ENCODE data around the gene HABP2.

The HABP2 gene

GRCh38 chr10:113523628-113524027, 29.2 kb upstream of the HABP2 start:
- Histone ChIP-seq H3K27me3 (no peaks in the 10 kb centered on the region), H3K9ac (no peak overlapping the region), H3K4me1 (peaks cover 0 to 12% (median 10%) of the 10 kb centered on the region in 10 experiments; a peak in 13 of 20 replicates), H3K4me3 (no peak overlapping the region), H3K27ac (no peak overlapping the region), H3K4me2 (no peak overlapping the region), H3K9me3 (replicated peaks in 1 of 11) (no peaks in the 10 kb centered on the region), H4K20me1 (no peaks in the 10 kb centered on the region; a peak in 1 of 22 replicates), H3K36me3 (no peaks in the 10 kb centered on the region)
- TF ChIP-seq Cebpa-rat (IDR thresholded peaks at IDR 0.05): no peak

GRCh38 chr10:113524120-113524519, 28.7 kb upstream of the HABP2 start:
- H3K27me3 ChIP-seq: no peaks in the 10 kb centered on the region
- no peak for TF ChIP-seq Cebpa-rat (IDR thresholded peaks at IDR 0.05)
- H3K4me3 ChIP-seq: no peak overlapping the region

GRCh38 chr10:113524539-113525490, 28.0 kb upstream of the HABP2 start:
- no peak overlapping the region for H3K4me2 ChIP-seq
- H3K27me3 ChIP-seq: no peaks in the 10 kb centered on the region
- peaks cover 0 to 11% (median 4%) of the 10 kb centered on the region in 10 experiments; a peak in 13 of 20 replicates for H3K4me1 ChIP-seq
- H3K9me3 ChIP-seq (replicated peaks in 1 of 11): no peaks in the 10 kb centered on the region
- H3K27ac ChIP-seq: no peak overlapping the region
- H3K4me3 ChIP-seq: no peak overlapping the region
- TF ChIP-seq Cebpa-rat (IDR thresholded peaks at IDR 0.05): no peak
- no peaks in the 10 kb centered on the region for H3K36me3 ChIP-seq
- no peaks in the 10 kb centered on the region for H4K20me1 ChIP-seq
- H3K9ac ChIP-seq: no peak overlapping the region

More at GRCh38 chr10:113524120-113524519, 28.7 kb upstream of the HABP2 start:
- no peaks in the 10 kb centered on the region for H4K20me1 ChIP-seq
- no peak overlapping the region for H3K9ac ChIP-seq
- no peak overlapping the region for H3K4me2 ChIP-seq
- H3K9me3 ChIP-seq (replicated peaks in 1 of 11): no peaks in the 10 kb centered on the region
- peaks cover 0 to 12% (median 10%) of the 10 kb centered on the region in 10 experiments; a peak in 13 of 20 replicates for H3K4me1 ChIP-seq
- no peak overlapping the region for H3K27ac ChIP-seq
- H3K36me3 ChIP-seq: no peaks in the 10 kb centered on the region

- H4K20me1 ChIP-seq: no peaks in the 10 kb centered on the region
- no peaks in the 10 kb centered on the region for H3K36me3 ChIP-seq
- H3K4me3 ChIP-seq: no peak overlapping the region
- no peaks in the 10 kb centered on the region for H3K9me3 ChIP-seq (replicated peaks in 1 of 11)
- H3K27me3 ChIP-seq: no peaks in the 10 kb centered on the region
- H3K9ac ChIP-seq: no peak overlapping the region
- no peak for TF ChIP-seq Cebpa-rat (IDR thresholded peaks at IDR 0.05)
- H3K27ac ChIP-seq: no peak overlapping the region
- peaks cover 0 to 6% (median 0%) of the 10 kb centered on the region in 10 experiments; a peak in 3 of 20 replicates for H3K4me1 ChIP-seq
- no peak overlapping the region for H3K4me2 ChIP-seq
Observed at GRCh38 chr10:113525713-113526112, 27.1 kb upstream of the HABP2 start.

- peaks cover 0 to 6% (median 0%) of the 10 kb centered on the region in 10 experiments; a peak in 3 of 20 replicates for H3K4me1 ChIP-seq
- H4K20me1 ChIP-seq: no peaks in the 10 kb centered on the region
- TF ChIP-seq Cebpa-rat (IDR thresholded peaks at IDR 0.05): no peak
- H3K4me2 ChIP-seq: no peak overlapping the region
- no peaks in the 10 kb centered on the region for H3K27me3 ChIP-seq
- no peaks in the 10 kb centered on the region for H3K36me3 ChIP-seq
- no peak overlapping the region for H3K27ac ChIP-seq
- H3K9ac ChIP-seq: no peak overlapping the region
- H3K4me3 ChIP-seq: no peak overlapping the region
- no peaks in the 10 kb centered on the region for H3K9me3 ChIP-seq (replicated peaks in 1 of 11)
Observed at GRCh38 chr10:113527211-113527906, 25.5 kb upstream of the HABP2 start.

GRCh38 chr10:113528876-113529275, 24.0 kb upstream of the HABP2 start:
- Histone ChIP-seq H3K4me1 (0 out of 20 replicates have a peak, but pooled peaks cover 0 to 4% (median 0%) of the 10 kb centered on the region in 10 experiments), H4K20me1 (no peaks in the 10 kb centered on the region), H3K4me3 (no peak overlapping the region), H3K9me3 (replicated peaks in 1 of 11) (no peaks in the 10 kb centered on the region), H3K36me3 (no peaks in the 10 kb centered on the region), H3K9ac (no peak overlapping the region), H3K4me2 (peak overlapping the region in 2 of 11 experiments; percentile 7 to 9; a peak in 2 of 22 replicates), H3K27ac (no peak overlapping the region), H3K27me3 (no peaks in the 10 kb centered on the region)
- TF ChIP-seq Cebpa-rat (IDR thresholded peaks at IDR 0.05): no peak

- no peaks in the 10 kb centered on the region for H3K27me3 ChIP-seq
- H3K4me3 ChIP-seq: no peak overlapping the region
- TF ChIP-seq Cebpa-rat (IDR thresholded peaks at IDR 0.05): no peak
Observed at GRCh38 chr10:113529575-113529974, 23.3 kb upstream of the HABP2 start.

GRCh38 chr10:113530476-113530875, 22.4 kb upstream of the HABP2 start:
- no peak overlapping the region for H3K4me3 ChIP-seq
- H3K36me3 ChIP-seq: no peaks in the 10 kb centered on the region
- H3K9me3 ChIP-seq (replicated peaks in 1 of 11): no peaks in the 10 kb centered on the region
- TF ChIP-seq Cebpa-rat (IDR thresholded peaks at IDR 0.05): no peak
- no peak overlapping the region for H3K9ac ChIP-seq
- H3K4me1 ChIP-seq: 0 out of 20 replicates have a peak, but pooled peaks cover 0 to 4% (median 0%) of the 10 kb centered on the region in 10 experiments
- no peak overlapping the region for H3K27ac ChIP-seq
- no peaks in the 10 kb centered on the region for H4K20me1 ChIP-seq
- no peaks in the 10 kb centered on the region for H3K27me3 ChIP-seq
- H3K4me2 ChIP-seq: no peak overlapping the region

More at GRCh38 chr10:113529575-113529974, 23.3 kb upstream of the HABP2 start:
- Histone ChIP-seq H3K27ac (no peak overlapping the region), H4K20me1 (no peaks in the 10 kb centered on the region), H3K36me3 (no peaks in the 10 kb centered on the region), H3K9me3 (replicated peaks in 1 of 11) (no peaks in the 10 kb centered on the region), H3K4me2 (no peak overlapping the region), H3K9ac (no peak overlapping the region), H3K4me1 (0 out of 20 replicates have a peak, but pooled peaks cover 0 to 4% (median 0%) of the 10 kb centered on the region in 10 experiments)

- H3K9ac ChIP-seq: no peak overlapping the region
- no peaks in the 10 kb centered on the region for H3K27me3 ChIP-seq
- H3K9me3 ChIP-seq (replicated peaks in 1 of 11): no peaks in the 10 kb centered on the region
- H3K36me3 ChIP-seq: no peaks in the 10 kb centered on the region
- H3K27ac ChIP-seq: no peak overlapping the region
- H3K4me3 ChIP-seq: no peak overlapping the region
- H3K4me2 ChIP-seq: no peak overlapping the region
- H4K20me1 ChIP-seq: no peaks in the 10 kb centered on the region
- TF ChIP-seq Cebpa-rat (IDR thresholded peaks at IDR 0.05): no peak
- H3K4me1 ChIP-seq: peaks cover 0 to 6% (median 0%) of the 10 kb centered on the region in 10 experiments; a peak in 4 of 20 replicates
Observed at GRCh38 chr10:113532724-113533123, 20.1 kb upstream of the HABP2 start.

Data from BLaER1 treated with 17β-estradiol and CSF1 and Interleukin-3, amounts not matched to agents 10 nM and 100 nM (cell line).